Measurements from ENCODE around the gene PPFIBP2.

Gene PPFIBP2

GRCh38 chr11:7603031-7603781, 89.4 kb downstream of the PPFIBP2 start:
- Mint-ChIP-seq H3K27ac (no peak overlapping the region), H3K4me1 (no peaks in the 10 kb centered on the region), H3K36me3 (no peaks in the 10 kb centered on the region), H3K9me3 (no peaks in the 10 kb centered on the region), H3K4me3 (no peak overlapping the region)
- DNase-seq (ENCODE audit: low spot score in 2 of 2) = no peak
- no peak for ATAC-seq

GRCh38 chr11:7604331-7604955, 90.6 kb downstream of the PPFIBP2 start:
- ATAC-seq = peak; percentile 31
- Mint-ChIP-seq H3K27ac (no peak overlapping the region), H3K36me3 (no peaks in the 10 kb centered on the region), H3K9me3 (no peaks in the 10 kb centered on the region), H3K4me3 (no peak overlapping the region), H3K4me1 (no peaks in the 10 kb centered on the region)
- no peak for DNase-seq (ENCODE audit: low spot score in 2 of 2)

GRCh38 chr11:7605186-7605943, 91.6 kb downstream of the PPFIBP2 start:
- H3K4me1 Mint-ChIP-seq = no peaks in the 10 kb centered on the region
- H3K36me3 Mint-ChIP-seq = no peaks in the 10 kb centered on the region
- no peaks in the 10 kb centered on the region for H3K9me3 Mint-ChIP-seq
- no peak for DNase-seq (ENCODE audit: low spot score in 2 of 2)
- no peak overlapping the region for H3K27ac Mint-ChIP-seq
- no peak overlapping the region for H3K4me3 Mint-ChIP-seq
- no peak for ATAC-seq

- no peaks in the 10 kb centered on the region for H3K36me3 Mint-ChIP-seq
- DNase-seq (ENCODE audit: low spot score in 2 of 2) (no peak), ATAC-seq (no peak)
- H3K4me3 Mint-ChIP-seq = no peak overlapping the region
- no peaks in the 10 kb centered on the region for H3K4me1 Mint-ChIP-seq
- H3K27ac Mint-ChIP-seq = no peak overlapping the region
- H3K9me3 Mint-ChIP-seq = no peaks in the 10 kb centered on the region
Observed at GRCh38 chr11:7606496-7606895, 92.7 kb downstream of the PPFIBP2 start.

GRCh38 chr11:7609015-7609414, 95.2 kb downstream of the PPFIBP2 start:
- no peaks in the 10 kb centered on the region for H3K4me1 Mint-ChIP-seq
- DNase-seq (ENCODE audit: low spot score in 2 of 2) = no peak
- H3K9me3 Mint-ChIP-seq = no peaks in the 10 kb centered on the region
- no peak for ATAC-seq
- no peaks in the 10 kb centered on the region for H3K36me3 Mint-ChIP-seq
- no peak overlapping the region for H3K27ac Mint-ChIP-seq
- H3K4me3 Mint-ChIP-seq = no peak overlapping the region

- no peaks in the 10 kb centered on the region for H3K4me1 Mint-ChIP-seq
- H3K9me3 Mint-ChIP-seq = no peaks in the 10 kb centered on the region
- H3K27ac Mint-ChIP-seq = no peak overlapping the region
- no peak overlapping the region for H3K4me3 Mint-ChIP-seq
- H3K36me3 Mint-ChIP-seq = no peaks in the 10 kb centered on the region
- DNase-seq (ENCODE audit: low spot score in 2 of 2) (no peak), ATAC-seq (no peak)
Observed at GRCh38 chr11:7609521-7609920, 95.7 kb downstream of the PPFIBP2 start.

GRCh38 chr11:7610393-7610792, 96.6 kb downstream of the PPFIBP2 start:
- DNase-seq (ENCODE audit: low spot score in 2 of 2) (no peak), ATAC-seq (no peak)
- Mint-ChIP-seq H3K4me3 (no peak overlapping the region), H3K9me3 (no peaks in the 10 kb centered on the region), H3K4me1 (no peaks in the 10 kb centered on the region), H3K27ac (no peak overlapping the region), H3K36me3 (no peaks in the 10 kb centered on the region)

GRCh38 chr11:7611411-7611810, 97.6 kb downstream of the PPFIBP2 start:
- no peak for ATAC-seq
- Mint-ChIP-seq H3K27ac (no peak overlapping the region), H3K4me3 (no peak overlapping the region), H3K9me3 (no peaks in the 10 kb centered on the region), H3K4me1 (no peaks in the 10 kb centered on the region), H3K36me3 (no peaks in the 10 kb centered on the region)
- DNase-seq (ENCODE audit: low spot score in 2 of 2) = no peak

GRCh38 chr11:7612056-7612660, 98.4 kb downstream of the PPFIBP2 start:
- Mint-ChIP-seq H3K27ac (no peak overlapping the region), H3K4me3 (no peak overlapping the region), H3K4me1 (no peaks in the 10 kb centered on the region), H3K9me3 (no peaks in the 10 kb centered on the region), H3K36me3 (no peaks in the 10 kb centered on the region)
- no peak for ATAC-seq
- no peak for DNase-seq (ENCODE audit: low spot score in 2 of 2)

- Mint-ChIP-seq H3K4me1 (no peaks in the 10 kb centered on the region), H3K9me3 (no peaks in the 10 kb centered on the region), H3K36me3 (no peaks in the 10 kb centered on the region), H3K4me3 (no peak overlapping the region), H3K27ac (no peak overlapping the region)
- DNase-seq (ENCODE audit: low spot score in 2 of 2) = no peak
- ATAC-seq = no peak
Observed at GRCh38 chr11:7612661-7613393, 99.0 kb downstream of the PPFIBP2 start.

- no peak for ATAC-seq
- Mint-ChIP-seq H3K36me3 (no peaks in the 10 kb centered on the region), H3K4me1 (no peaks in the 10 kb centered on the region)
Observed at GRCh38 chr11:7613394-7613720, 99.6 kb downstream of the PPFIBP2 start.

GRCh38 chr11:7614656-7615055, 100.9 kb downstream of the PPFIBP2 start:
- H3K27ac Mint-ChIP-seq = no peak overlapping the region
- ATAC-seq (no peak), DNase-seq (ENCODE audit: low spot score in 2 of 2) (no peak)
- no peaks in the 10 kb centered on the region for H3K4me1 Mint-ChIP-seq
- no peaks in the 10 kb centered on the region for H3K9me3 Mint-ChIP-seq
- H3K36me3 Mint-ChIP-seq = no peaks in the 10 kb centered on the region
- no peak overlapping the region for H3K4me3 Mint-ChIP-seq

More at GRCh38 chr11:7613394-7613720, 99.6 kb downstream of the PPFIBP2 start:
- H3K27ac Mint-ChIP-seq = no peak overlapping the region
- no peaks in the 10 kb centered on the region for H3K9me3 Mint-ChIP-seq
- DNase-seq (ENCODE audit: low spot score in 2 of 2) = no peak
- H3K4me3 Mint-ChIP-seq = no peak overlapping the region

- H3K27ac Mint-ChIP-seq = no peak overlapping the region
- ATAC-seq (no peak), DNase-seq (ENCODE audit: low spot score in 2 of 2) (no peak)
- H3K9me3 Mint-ChIP-seq = no peaks in the 10 kb centered on the region
- no peaks in the 10 kb centered on the region for H3K36me3 Mint-ChIP-seq
- no peak overlapping the region for H3K4me3 Mint-ChIP-seq
- no peaks in the 10 kb centered on the region for H3K4me1 Mint-ChIP-seq
Observed at GRCh38 chr11:7617032-7617431, 103.2 kb downstream of the PPFIBP2 start.

GRCh38 chr11:7619322-7619721, 105.5 kb downstream of the PPFIBP2 start:
- DNase-seq (ENCODE audit: low spot score in 2 of 2) = no peak
- no peak for ATAC-seq
- Mint-ChIP-seq H3K9me3 (no peaks in the 10 kb centered on the region), H3K4me1 (no peaks in the 10 kb centered on the region), H3K4me3 (no peak overlapping the region), H3K36me3 (no peaks in the 10 kb centered on the region), H3K27ac (no peak overlapping the region)

GRCh38 chr11:7621090-7621489, 107.3 kb downstream of the PPFIBP2 start:
- DNase-seq (ENCODE audit: low spot score in 2 of 2) = no peak
- H3K4me3 Mint-ChIP-seq = no peak overlapping the region
- ATAC-seq = no peak
- H3K9me3 Mint-ChIP-seq = no peaks in the 10 kb centered on the region
- no peak overlapping the region for H3K27ac Mint-ChIP-seq
- H3K36me3 Mint-ChIP-seq = no peaks in the 10 kb centered on the region
- H3K4me1 Mint-ChIP-seq = no peaks in the 10 kb centered on the region

Data from stimulated activated effector memory CD8-positive, alpha-beta T cell treated with anti-CD3 and anti-CD28 coated beads, Interleukin-12 subunit alpha, Interleukin-12 subunit beta, amount 100 ng/mL, for 72 hours (primary cell).